Ascending aorta (tissue), 2 donors: Measurements from ENCODE around the gene ASB1. TPM values are rescaled to one million over a fixed set of nuclear protein-coding genes. Genes with fewer than 3 reads are reported as not detected.

ENCODE experiments used
- DNase-seq, 2 donors: peaks; one replicate each; pipeline ENCODE4 v3.0.0-alpha.2; 2019; ENCODE audit warnings: low spot score in 2 of 2
- H3K27ac ChIP-seq, 2 donors: fragments of 200-600 bp; sonication (generic); one replicate each; pipeline ENCODE4 v1.5.1; 2016 to 2017; ENCODE audit warnings: mild to moderate bottlenecking in 1 of 2
- H3K27me3 ChIP-seq: fragments of 200-600 bp; sonication (generic); one replicate; pipeline ENCODE4 v1.5.1; 2017
- H3K36me3 ChIP-seq, 2 donors: fragments of 200-600 bp; sonication (generic); one replicate each; pipeline ENCODE4 v1.5.1; 2016
- H3K4me1 ChIP-seq, 2 donors: fragments of 200-600 bp; sonication (generic); one replicate each; pipeline ENCODE4 v1.5.1; 2016 to 2017; ENCODE audit warnings: mild to moderate bottlenecking in 1 of 2
- H3K4me3 ChIP-seq, 2 donors: fragments of 200-600 bp; sonication (generic); one replicate each; pipeline ENCODE4 v1.5.1; 2016 to 2017; ENCODE audit warnings: mild to moderate bottlenecking in 1 of 2
- H3K9me3 ChIP-seq, 2 donors: fragments of 200-600 bp; sonication (generic); one replicate each; pipeline ENCODE4 v1.5.1; 2016
- CTCF ChIP-seq, 3 experiments: fragments of 200-600 bp in 2 of 3; fragments of 450-650 bp in 1 of 3; sonication (generic) in 2 of 3; IDR thresholded peaks; one replicate each; pipeline ENCODE4 v1.5.1; 2016 to 2019; ENCODE audit warnings: antibody characterized with exemption in 3 of 3, mild to moderate bottlenecking in 1 of 3, moderate library complexity in 1 of 3
- intact Hi-C: fragments of 100-400 bp; cut with DNase I; formaldehyde crosslinking; loops from one replicate; pipeline ENCODE4 v1.15.1; 2023
- total RNA-seq: library from RNA; depleted of rRNA; stranded (reverse); fragments of >200 nt; gene quantifications from one replicate; pipeline ENCODE4 v1.1.0, GENCODE V29; 2016

Gene ASB1
- total RNA-seq, 1 donor from 2014 or later: 32.5 TPM

GRCh38 chr2:238461916-238462315 is 35.2 kb downstream of the ASB1 start:
- no peaks in the 10 kb centered on the region for H3K27me3 ChIP-seq
- intact Hi-C loops: no loop called here
- no peak overlapping the region for H3K4me3 ChIP-seq
- TF ChIP-seq CTCF (IDR thresholded peaks at IDR 0.05): no peak
- no peaks in the 10 kb centered on the region for H3K36me3 ChIP-seq
- peaks cover 6 to 7% of the 10 kb centered on the region in 2 donors for H3K4me1 ChIP-seq
- no peaks in the 10 kb centered on the region for H3K9me3 ChIP-seq
- no peak overlapping the region for H3K27ac ChIP-seq
- DNase-seq: peak in 1 of 2 donors; percentile 39

GRCh38 chr2:238462782-238463396 is 36.2 kb downstream of the ASB1 start:
- no peaks in the 10 kb centered on the region for H3K9me3 ChIP-seq
- H3K4me3 ChIP-seq: no peak overlapping the region
- H3K27ac ChIP-seq: no peak overlapping the region
- H3K36me3 ChIP-seq: no peaks in the 10 kb centered on the region
- H3K4me1 ChIP-seq: peaks cover 6 to 7% of the 10 kb centered on the region in 2 donors
- no peaks in the 10 kb centered on the region for H3K27me3 ChIP-seq
- no peak for DNase-seq
- intact Hi-C loops: loop anchor here (1.0 kb wide), 1 partner anchor 93 kb away; no protein-coding TSS in a partner anchor
- TF ChIP-seq CTCF (IDR thresholded peaks at IDR 0.05): peak; percentile 67 to 77 (median 73)

GRCh38 chr2:238464389-238464788 is 37.7 kb downstream of the ASB1 start:
- no peak for TF ChIP-seq CTCF (IDR thresholded peaks at IDR 0.05)
- intact Hi-C loops: no loop called here
- no peak overlapping the region for H3K27ac ChIP-seq
- peaks cover 0 to 5% of the 10 kb centered on the region in 2 donors for H3K9me3 ChIP-seq
- H3K27me3 ChIP-seq: no peaks in the 10 kb centered on the region
- DNase-seq: peak in 1 of 2 donors; percentile 54
- H3K36me3 ChIP-seq: no peaks in the 10 kb centered on the region
- H3K4me3 ChIP-seq: no peak overlapping the region
- H3K4me1 ChIP-seq: peaks cover 3 to 4% of the 10 kb centered on the region in 2 donors

- peaks cover 0 to 11% of the 10 kb centered on the region in 2 donors for H3K9me3 ChIP-seq
- no peak overlapping the region for H3K27ac ChIP-seq
- no peaks in the 10 kb centered on the region for H3K36me3 ChIP-seq
- no peaks in the 10 kb centered on the region for H3K27me3 ChIP-seq
- no peaks in the 10 kb centered on the region for H3K4me1 ChIP-seq
- no peak overlapping the region for H3K4me3 ChIP-seq
- peak in 1 of 2 donors; percentile 49 for DNase-seq
- TF ChIP-seq CTCF (IDR thresholded peaks at IDR 0.05): no peak
- intact Hi-C loops: no loop called here
Observed at GRCh38 chr2:238465487-238466242, 38.9 kb downstream of the ASB1 start.

GRCh38 chr2:238466243-238466756 is 39.6 kb downstream of the ASB1 start:
- no peak overlapping the region for H3K27ac ChIP-seq
- peaks cover 0 to 14% of the 10 kb centered on the region in 2 donors for H3K9me3 ChIP-seq
- peak in 1 of 2 donors; percentile 44 for DNase-seq
- intact Hi-C loops: no loop called here
- H3K4me1 ChIP-seq: no peaks in the 10 kb centered on the region
- no peaks in the 10 kb centered on the region for H3K27me3 ChIP-seq
- no peak overlapping the region for H3K4me3 ChIP-seq
- TF ChIP-seq CTCF (IDR thresholded peaks at IDR 0.05): no peak
- H3K36me3 ChIP-seq: no peaks in the 10 kb centered on the region
